Hepatocyte (in vitro differentiated cells): ENCODE data around the gene TRAPPC6A. TPM values are rescaled to one million over a fixed set of nuclear protein-coding genes. Genes with fewer than 3 reads are reported as not detected.

Experiments
- DNase-seq: peaks from one replicate; pipeline ENCODE4 v3.0.0-alpha.2; 2016; ENCODE audit warnings: low spot score
- H2AFZ ChIP-seq: fragments of 200-600 bp; sonication (generic); 2 replicates; pipeline ENCODE4 v1.6.0; 2016; ENCODE audit warnings: antibody characterized with exemption, mild to moderate bottlenecking
- H3K27ac ChIP-seq: fragments of 200-600 bp; sonication (generic); 2 replicates; pipeline ENCODE4 v1.5.1; 2016; ENCODE audit warnings: mild to moderate bottlenecking
- H3K27me3 ChIP-seq: fragments of 200-600 bp; sonication (generic); 2 replicates; pipeline ENCODE4 v1.6.1; 2016
- H3K36me3 ChIP-seq: fragments of 200-600 bp; sonication (generic); replicated peaks from 2 replicates; pipeline ENCODE4 v1.5.1; 2016; ENCODE audit warnings: low read depth; ENCODE audit not compliant: insufficient read depth
- H3K4me1 ChIP-seq: fragments of 200-600 bp; sonication (generic); 2 replicates; pipeline ENCODE4 v1.5.1; 2016; ENCODE audit warnings: mild to moderate bottlenecking, moderate library complexity; ENCODE audit not compliant: insufficient read depth
- H3K4me2 ChIP-seq: fragments of 200-600 bp; sonication (generic); 2 replicates; pipeline ENCODE4 v1.6.0; 2016
- H3K4me3 ChIP-seq: fragments of 200-600 bp; sonication (generic); 2 replicates; pipeline ENCODE4 v1.5.1; 2016; ENCODE audit warnings: mild to moderate bottlenecking
- H3K79me2 ChIP-seq: fragments of 200-600 bp; sonication (generic); 2 replicates; pipeline ENCODE4 v1.6.0; 2017; ENCODE audit warnings: mild to moderate bottlenecking
- H3K9me2 ChIP-seq: fragments of 200-600 bp; sonication (generic); replicated peaks from 2 replicates; pipeline ENCODE4 v1.6.0; 2017; ENCODE audit warnings: mild to moderate bottlenecking; ENCODE audit not compliant: insufficient read depth
- H3K9me3 ChIP-seq: fragments of 200-600 bp; sonication (generic); 2 replicates; pipeline ENCODE4 v1.5.1; 2016; ENCODE audit warnings: low read depth, mild to moderate bottlenecking
- H4K20me1 ChIP-seq: fragments of 200-600 bp; sonication (generic); 2 replicates; pipeline ENCODE4 v1.6.0; 2016; ENCODE audit warnings: mild to moderate bottlenecking; ENCODE audit not compliant: insufficient read depth, poor library complexity, severe bottlenecking
- CTCF ChIP-seq: fragments of 200-600 bp; sonication (generic); IDR thresholded peaks from 2 replicates; pipeline ENCODE4 v1.5.1; 2016; ENCODE audit warnings: antibody characterized with exemption, mild to moderate bottlenecking; ENCODE audit not compliant: poor library complexity
- EZH2 ChIP-seq: fragments of 200-600 bp; sonication (generic); IDR thresholded peaks from 2 replicates; pipeline ENCODE4 v1.6.1; 2016; ENCODE audit warnings: antibody characterized with exemption, mild to moderate bottlenecking, borderline replicate concordance
- EZH2phosphoT487 ChIP-seq: fragments of 200-600 bp; sonication (generic); IDR thresholded peaks from one replicate; pipeline ENCODE4 v1.6.1; 2018; ENCODE audit warnings: antibody characterized with exemption, mild to moderate bottlenecking, low read depth, moderate library complexity; ENCODE audit not compliant: unreplicated experiment, severe bottlenecking
- WGBS: methylation state at CpG from one replicate; pipeline ENCODE4 v1.1.6; 2016; ENCODE audit warnings: low lambda C conversion rate; ENCODE audit errors: missing lambda C conversion rate; 5-methylcytosine and 5-hydroxymethylcytosine counted together
- polyA plus RNA-seq: library from polyadenylated mRNA; unstranded; fragments of >200 nt; fragmentation: Nextera tagmentation; extraction: Ambion mirVana; gene quantifications from 2 replicates; pipeline ENCODE4 v1.2.1, GENCODE V29; 2016
- total RNA-seq: library from RNA; depleted of rRNA; stranded (reverse); fragments of >200 nt; gene quantifications from 2 replicates; pipeline ENCODE4 v1.2.3, GENCODE V29; 2014

TRAPPC6A gene
- total and polyA plus RNA-seq, 2 experiments from 2014 or later = 25.7 to 60.1 TPM

- Histone ChIP-seq H3K27me3 (no peaks in the 10 kb centered on the region), H4K20me1 (no peaks in the 10 kb centered on the region), H3K79me2 (no peaks in the 10 kb centered on the region), H3K9me2 (no peaks in the 10 kb centered on the region), H3K27ac (no peak overlapping the region), H3K9me3 (no peaks in the 10 kb centered on the region), H2AFZ (no peak overlapping the region), H3K4me3 (no peak overlapping the region), H3K4me2 (peak overlapping the region; percentile 52), H3K36me3 (no peaks in the 10 kb centered on the region), H3K4me1 (peaks cover 9% of the 10 kb centered on the region)
- TF ChIP-seq EZH2phosphoT487 = no peak
- peak; percentile 5 for TF ChIP-seq CTCF
- no peak for TF ChIP-seq EZH2
- peak; percentile 88 for DNase-seq
- 47% methylated on average over 27 of the region's 27 CpGs for WGBS
Measured at GRCh38 chr19:45164577-45165335, 13.3 kb downstream of the TRAPPC6A start.

- Histone ChIP-seq H3K9me3 (no peaks in the 10 kb centered on the region), H4K20me1 (no peaks in the 10 kb centered on the region), H3K4me3 (no peak overlapping the region), H3K4me1 (peaks cover 9% of the 10 kb centered on the region), H3K27me3 (no peaks in the 10 kb centered on the region), H3K4me2 (peak overlapping the region; percentile 52), H3K79me2 (no peaks in the 10 kb centered on the region), H2AFZ (no peak overlapping the region), H3K36me3 (no peaks in the 10 kb centered on the region), H3K27ac (no peak overlapping the region), H3K9me2 (no peaks in the 10 kb centered on the region)
- DNase-seq = no peak
- TF ChIP-seq EZH2 (no peak), CTCF (no peak), EZH2phosphoT487 (no peak)
- 86% methylated on average over 13 of the region's 15 CpGs for WGBS
Measured at GRCh38 chr19:45163751-45164460, 14.1 kb downstream of the TRAPPC6A start.

- Histone ChIP-seq H3K4me3 (no peak overlapping the region), H3K4me2 (no peak overlapping the region), H3K9me2 (no peaks in the 10 kb centered on the region), H3K79me2 (no peaks in the 10 kb centered on the region), H3K27me3 (no peaks in the 10 kb centered on the region), H3K36me3 (no peaks in the 10 kb centered on the region), H3K4me1 (peaks cover 9% of the 10 kb centered on the region), H3K9me3 (no peaks in the 10 kb centered on the region), H2AFZ (no peak overlapping the region), H3K27ac (no peak overlapping the region), H4K20me1 (no peaks in the 10 kb centered on the region)
- TF ChIP-seq EZH2 = no peak
- no peak for TF ChIP-seq CTCF
- TF ChIP-seq EZH2phosphoT487 = no peak
- DNase-seq = no peak
- 89% methylated on average over 15 of the region's 17 CpGs for WGBS
Measured at GRCh38 chr19:45163156-45163555, 14.9 kb downstream of the TRAPPC6A start.
